Breast epithelium (tissue), 4 donors: ENCODE measurements around the gene BMX. TPM values are rescaled to one million over a fixed set of nuclear protein-coding genes. Genes with fewer than 3 reads are reported as not detected.

ENCODE experiments used
- DNase-seq, 2 donors: peaks; one replicate each; pipeline ENCODE4 v3.0.0-alpha.2; 2019; ENCODE audit warnings: low spot score in 2 of 2
- H3K27ac ChIP-seq, 2 donors: fragments of 200-600 bp; sonication (generic) in 1 of 2; one replicate each; pipeline ENCODE4 v1.5.1; 2016 to 2019; ENCODE audit warnings: mild to moderate bottlenecking in 1 of 2
- H3K27me3 ChIP-seq, 2 donors: fragments of 200-600 bp; sonication (generic) in 1 of 2; one replicate each; pipeline versions ENCODE4 v1.5.1 to v1.6.0; 2017 to 2019; ENCODE audit warnings: control low read depth in 1 of 2, mild to moderate bottlenecking in 1 of 2
- H3K36me3 ChIP-seq: fragments of 200-600 bp; one replicate; pipeline ENCODE4 v1.5.1; 2019
- H3K4me1 ChIP-seq, 2 donors: fragments of 200-600 bp; sonication (generic); one replicate each; pipeline ENCODE4 v1.5.1; 2016 to 2019; ENCODE audit warnings: control low read depth in 1 of 2
- H3K4me3 ChIP-seq, 3 donors: fragments of 200-600 bp; sonication (generic); 1 replicate in 2 of 3; 2 replicates in 1 of 3; pipeline ENCODE4 v1.5.1; 2016 to 2019; ENCODE audit warnings: mild to moderate bottlenecking in 3 of 3, moderate library complexity in 2 of 3
- H3K9me3 ChIP-seq, 2 donors: fragments of 200-600 bp; sonication (generic) in 1 of 2; one replicate each; pipeline ENCODE4 v1.5.1; 2016 to 2019; ENCODE audit warnings: control low read depth in 1 of 2
- POLR2A ChIP-seq: fragments of 450-650 bp; IDR thresholded peaks from one replicate; pipeline ENCODE4 v1.6.1; 2016; ENCODE audit warnings: antibody characterized with exemption, mild to moderate bottlenecking, moderate library complexity
- POLR2AphosphoS5 ChIP-seq, 3 donors: sonication (generic); formaldehyde crosslinking; IDR thresholded peaks; one replicate each; pipeline ENCODE4 v1.6.1; 2017; ENCODE audit warnings: antibody characterized with exemption in 3 of 3
- intact Hi-C: fragments of 100-400 bp; cut with DNase I; formaldehyde crosslinking; loops from one replicate; pipeline ENCODE4 v1.15.1; 2023; ENCODE audit warnings: low total_unique reads
- total RNA-seq, 3 donors: library from RNA; depleted of rRNA; stranded (reverse); fragments of >200 nt; gene quantifications; one replicate each; pipeline ENCODE4 v1.1.0, GENCODE V29; 2016
- TF ChIP-seq, protein P1 (sequence below), 3 donors: fragments of 450-650 bp; IDR thresholded peaks; one replicate each; pipeline ENCODE4 v1.5.1; 2016 to 2017; ENCODE audit warnings: antibody characterized with exemption in 3 of 3, mild to moderate bottlenecking in 3 of 3, moderate library complexity in 3 of 3

The BMX gene
- 1 to 10 TPM; 2.3 to 4.2 (median 3.9) TPM for total RNA-seq

DNA sequence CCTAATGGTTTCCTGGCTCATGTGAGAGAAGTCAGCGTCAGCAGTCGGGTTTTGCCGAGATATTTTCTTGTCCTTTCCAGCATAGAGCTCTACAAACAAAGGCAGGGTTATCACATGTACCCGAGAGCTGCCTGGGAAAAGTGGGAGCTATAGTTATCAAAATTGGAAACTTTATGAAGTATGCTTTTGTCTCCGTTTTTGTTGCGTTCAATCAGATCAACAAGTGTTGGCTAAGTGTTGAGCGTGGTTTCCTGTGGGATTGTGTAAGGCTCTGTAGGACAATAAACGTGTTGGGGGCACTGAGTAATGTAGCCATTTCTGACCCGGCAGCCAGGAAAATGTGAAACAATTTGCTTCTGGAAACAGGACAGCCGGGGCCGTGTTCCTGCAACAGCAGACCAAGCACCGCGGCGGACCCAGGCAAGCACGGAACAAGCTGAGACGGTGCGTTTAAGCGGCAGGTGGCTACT, at the start of gene BMX:
Gene BMX, plus strand, starts transcription at position 311 of the 470 bp plus-strand sequence. CDS start 7,547 bp downstream, outside the sequence.
- Histone ChIP-seq H3K27me3 (peaks cover 0 to 42% of the 10 kb centered on the region in 2 donors), H3K27ac (no peak within 1 kb of the TSS), H3K4me3 (peak within 1 kb of the TSS in 2 of 3 donors; percentile 7 to 15), H3K36me3 (no peaks in the 10 kb centered on the region), H3K9me3 (no peaks in the 10 kb centered on the region), H3K4me1 (no peaks in the 10 kb centered on the region)
- DNase-seq = no peak
- TF ChIP-seq POLR2A (no peak), POLR2AphosphoS5 (IDR thresholded peaks at IDR 0.05) (no peak)
- TF ChIP-seq, protein P1, sequence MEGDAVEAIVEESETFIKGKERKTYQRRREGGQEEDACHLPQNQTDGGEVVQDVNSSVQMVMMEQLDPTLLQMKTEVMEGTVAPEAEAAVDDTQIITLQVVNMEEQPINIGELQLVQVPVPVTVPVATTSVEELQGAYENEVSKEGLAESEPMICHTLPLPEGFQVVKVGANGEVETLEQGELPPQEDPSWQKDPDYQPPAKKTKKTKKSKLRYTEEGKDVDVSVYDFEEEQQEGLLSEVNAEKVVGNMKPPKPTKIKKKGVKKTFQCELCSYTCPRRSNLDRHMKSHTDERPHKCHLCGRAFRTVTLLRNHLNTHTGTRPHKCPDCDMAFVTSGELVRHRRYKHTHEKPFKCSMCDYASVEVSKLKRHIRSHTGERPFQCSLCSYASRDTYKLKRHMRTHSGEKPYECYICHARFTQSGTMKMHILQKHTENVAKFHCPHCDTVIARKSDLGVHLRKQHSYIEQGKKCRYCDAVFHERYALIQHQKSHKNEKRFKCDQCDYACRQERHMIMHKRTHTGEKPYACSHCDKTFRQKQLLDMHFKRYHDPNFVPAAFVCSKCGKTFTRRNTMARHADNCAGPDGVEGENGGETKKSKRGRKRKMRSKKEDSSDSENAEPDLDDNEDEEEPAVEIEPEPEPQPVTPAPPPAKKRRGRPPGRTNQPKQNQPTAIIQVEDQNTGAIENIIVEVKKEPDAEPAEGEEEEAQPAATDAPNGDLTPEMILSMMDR (IDR thresholded peaks at IDR 0.05) = no peak
- intact Hi-C loops = loop anchor here (5.0 kb wide), 1 partner anchor 1628 kb away; no protein-coding TSS in a partner anchor

DNA sequence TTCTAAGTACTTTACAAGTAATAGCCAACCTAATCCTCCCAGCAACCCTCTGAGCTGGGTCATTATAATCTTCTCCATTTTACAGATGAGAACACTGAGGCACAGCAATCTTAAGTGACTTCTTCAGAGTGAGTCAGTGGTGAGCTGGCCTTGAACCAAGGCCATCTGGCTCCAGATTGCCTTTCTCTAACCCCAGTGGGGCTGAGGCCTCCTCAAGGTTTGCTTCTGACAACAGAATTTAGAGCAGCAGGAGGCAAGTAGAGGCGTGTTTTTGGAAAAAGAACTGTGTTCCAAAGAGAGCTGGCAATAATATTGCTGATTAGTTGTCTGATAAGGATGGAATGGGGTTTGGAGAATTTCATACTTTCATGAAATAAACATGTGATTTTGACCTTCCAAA, 48.7 kb upstream of the BMX start:
- DNase-seq = no peak
- Histone ChIP-seq H3K27me3 (peaks cover 0 to 44% of the 10 kb centered on the region in 2 donors), H3K9me3 (no peaks in the 10 kb centered on the region), H3K36me3 (no peaks in the 10 kb centered on the region), H3K4me1 (no peaks in the 10 kb centered on the region), H3K4me3 (no peak overlapping the region), H3K27ac (no peak overlapping the region)
- TF ChIP-seq POLR2AphosphoS5 (IDR thresholded peaks at IDR 0.05) = no peak
- TF ChIP-seq, protein P1 (IDR thresholded peaks at IDR 0.05) = no peak
- intact Hi-C loops = loop anchor here (10.0 kb wide), 1 partner anchor 1593 kb away; no protein-coding TSS in a partner anchor

DNA sequence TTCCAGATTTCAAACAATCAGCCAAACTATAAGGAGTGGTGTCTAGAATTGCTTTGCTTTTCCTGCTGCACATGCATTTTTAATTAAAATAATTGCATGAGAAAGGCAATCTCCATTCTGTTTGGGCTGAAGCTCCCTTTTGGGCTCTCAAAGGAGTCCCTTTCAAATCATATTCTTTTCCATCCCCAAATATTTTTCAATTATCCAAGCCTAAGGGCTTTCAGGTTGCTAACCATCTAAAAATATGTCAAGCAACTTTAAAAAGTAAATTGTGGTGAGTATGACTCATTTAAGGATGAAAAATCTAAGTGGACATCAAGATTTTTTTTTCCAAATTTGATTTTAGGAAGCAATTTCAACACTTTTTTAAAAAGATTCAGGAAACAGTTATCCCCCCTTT, 35.9 kb upstream of the BMX start:
- Histone ChIP-seq H3K9me3 (no peaks in the 10 kb centered on the region), H3K4me1 (no peaks in the 10 kb centered on the region), H3K27ac (no peak overlapping the region), H3K4me3 (no peak overlapping the region), H3K27me3 (peaks cover 0 to 35% of the 10 kb centered on the region in 2 donors), H3K36me3 (no peaks in the 10 kb centered on the region)
- TF ChIP-seq POLR2A = no peak
- DNase-seq = no peak
- intact Hi-C loops = no loop called here

DNA sequence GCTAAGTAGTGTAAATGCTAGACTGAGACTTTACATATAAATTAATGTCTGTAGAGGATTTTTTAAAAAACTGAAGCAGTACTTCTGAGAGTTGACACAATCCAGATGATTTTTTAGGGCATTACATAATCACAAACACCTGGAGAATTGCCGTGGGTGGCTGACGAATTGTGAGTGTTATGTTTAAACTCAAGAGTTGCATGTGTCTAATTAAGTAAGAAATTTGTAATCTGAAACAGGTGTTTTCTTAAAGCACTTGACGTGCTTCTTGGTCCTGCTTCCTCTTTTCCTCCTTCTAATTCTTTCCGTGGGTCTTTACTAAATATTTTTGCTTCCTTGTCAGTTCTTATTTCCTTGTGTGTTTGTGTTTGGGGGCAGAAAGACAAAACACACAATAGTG, 35.3 kb upstream of the BMX start:
- no peaks in the 10 kb centered on the region for H3K9me3 ChIP-seq
- no peaks in the 10 kb centered on the region for H3K4me1 ChIP-seq
- H3K4me3 ChIP-seq = no peak overlapping the region
- H3K36me3 ChIP-seq = no peaks in the 10 kb centered on the region
- no peak overlapping the region for H3K27ac ChIP-seq
- no peak for DNase-seq
- intact Hi-C loops = no loop called here
- TF ChIP-seq, protein P1 (IDR thresholded peaks at IDR 0.05) = no peak
- peak in 1 of 3 donors; percentile 35 for TF ChIP-seq POLR2AphosphoS5 (IDR thresholded peaks at IDR 0.05)
- TF ChIP-seq POLR2A = no peak
- H3K27me3 ChIP-seq = peaks cover 0 to 35% of the 10 kb centered on the region in 2 donors

DNA sequence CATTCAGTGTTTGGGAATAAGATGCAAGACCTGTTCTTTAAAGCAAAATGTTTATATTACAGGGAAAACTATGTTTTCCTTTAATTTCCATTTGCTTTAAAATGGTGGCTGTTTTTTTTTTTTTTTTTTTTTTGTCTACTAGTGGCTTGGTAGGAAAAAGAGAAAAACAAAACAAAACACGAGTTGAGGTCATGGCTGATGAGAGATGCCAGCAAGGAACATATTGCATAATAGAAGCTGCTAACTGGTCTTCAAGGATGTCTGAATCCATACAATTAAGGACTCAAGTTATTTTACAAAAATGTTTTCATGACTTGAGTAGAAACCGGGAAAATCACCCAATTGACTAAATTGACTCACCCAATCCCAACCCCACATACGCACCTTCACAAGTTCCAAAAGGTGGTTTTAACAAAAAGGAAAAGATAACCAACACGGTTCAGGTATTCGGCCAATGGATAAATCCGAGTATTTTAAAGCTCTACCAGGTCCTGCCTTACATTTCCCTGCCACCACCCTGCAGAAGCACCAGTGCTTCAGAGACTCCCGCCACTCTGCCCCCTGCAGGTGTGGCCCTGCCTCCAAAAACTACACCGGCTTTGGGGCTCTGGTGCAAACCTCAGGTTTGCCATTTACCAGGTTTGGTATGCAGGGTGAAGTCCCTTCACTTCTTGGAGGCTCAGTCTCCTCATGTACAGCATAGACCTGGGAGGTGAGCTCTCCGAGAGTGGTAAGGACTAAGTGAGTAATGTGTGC, 34.5 kb upstream of the BMX start:
- no peaks in the 10 kb centered on the region for H3K4me1 ChIP-seq
- H3K27ac ChIP-seq = no peak overlapping the region
- no peak for DNase-seq
- H3K4me3 ChIP-seq = no peak overlapping the region
- TF ChIP-seq POLR2AphosphoS5 (IDR thresholded peaks at IDR 0.05) (no peak), POLR2A (no peak)
- TF ChIP-seq, protein P1 (IDR thresholded peaks at IDR 0.05) = no peak
- H3K36me3 ChIP-seq = no peaks in the 10 kb centered on the region
- H3K27me3 ChIP-seq = peaks cover 0 to 32% of the 10 kb centered on the region in 2 donors
- no peaks in the 10 kb centered on the region for H3K9me3 ChIP-seq
- intact Hi-C loops = no loop called here
